CD14-positive monocyte (primary cell): ENCODE data around the gene PPP2R5B. TPM values are rescaled to one million over a fixed set of nuclear protein-coding genes. Genes with fewer than 3 reads are reported as not detected.

Experiments
- DNase-seq, 3 donors: peaks; one replicate each; pipeline ENCODE4 v3.0.0-alpha.2; 2011 to 2022
- H2AFZ ChIP-seq: 2 replicates; pipeline ENCODE4 v1.6.0; 2012; ENCODE audit warnings: mild to moderate bottlenecking, low read depth, low read length, inconsistent platforms; ENCODE audit not compliant: insufficient read depth, poor library complexity, severe bottlenecking
- H3K27ac ChIP-seq, 2 donors: 1 replicate in 1 of 2; 2 replicates in 1 of 2; pipeline ENCODE4 v1.5.1; 2012 to 2013; ENCODE audit warnings: low read length in 2 of 2, control low read depth in 1 of 2, inconsistent platforms in 1 of 2, low read depth in 1 of 2, mild to moderate bottlenecking in 1 of 2
- H3K27me3 ChIP-seq, 2 donors: one replicate each; pipeline versions ENCODE4 v1.6.0 to v1.6.1; 2011 to 2013; ENCODE audit warnings: low read length in 2 of 2; ENCODE audit not compliant: control insufficient read depth in 2 of 2, insufficient read depth in 2 of 2
- H3K36me3 ChIP-seq, 2 donors: replicated peaks in 1 of 2; 1 replicate in 1 of 2; 2 replicates in 1 of 2; pipeline versions ENCODE4 v1.5.1 to v1.6.1; 2012 to 2013; ENCODE audit warnings: low read length in 2 of 2, control low read depth in 1 of 2, inconsistent platforms in 1 of 2, mild to moderate bottlenecking in 1 of 2; ENCODE audit not compliant: insufficient read depth in 2 of 2, control insufficient read depth in 1 of 2
- H3K4me1 ChIP-seq, 2 donors: 1 replicate in 1 of 2; 2 replicates in 1 of 2; pipeline versions ENCODE4 v1.5.1 to v1.6.1; 2012 to 2013; ENCODE audit warnings: low read length in 2 of 2, control low read depth in 1 of 2, inconsistent platforms in 1 of 2, mild to moderate bottlenecking in 1 of 2, moderate library complexity in 1 of 2; ENCODE audit not compliant: insufficient read depth in 2 of 2, control insufficient read depth in 1 of 2
- H3K4me2 ChIP-seq: replicated peaks from 2 replicates; pipeline ENCODE3; 2012; ENCODE audit warnings: low read length, moderate library complexity, mild to moderate bottlenecking; ENCODE audit not compliant: poor library complexity, severe bottlenecking; ENCODE audit errors: extremely low read depth
- H3K4me3 ChIP-seq, 3 experiments: fragments of 200-600 bp in 1 of 3; sonication (generic) in 1 of 3; replicated peaks in 1 of 3; 1 replicate in 2 of 3; 2 replicates in 1 of 3; pipeline ENCODE4 v1.5.1; 2011 to 2013; ENCODE audit warnings: low read length in 3 of 3, mild to moderate bottlenecking in 3 of 3, control low read depth in 2 of 3, low read depth in 2 of 3, inconsistent platforms in 1 of 3, moderate library complexity in 1 of 3
- H3K79me2 ChIP-seq: 2 replicates; pipeline ENCODE4 v1.6.0; 2012; ENCODE audit warnings: mild to moderate bottlenecking, control low read depth, inconsistent platforms, low read length, moderate library complexity; ENCODE audit not compliant: insufficient read depth
- H3K9ac ChIP-seq: 2 replicates; pipeline ENCODE4 v1.6.0; 2017; ENCODE audit warnings: low read length, mild to moderate bottlenecking; ENCODE audit not compliant: insufficient read depth, poor library complexity, severe bottlenecking
- H3K9me3 ChIP-seq, 2 donors: replicated peaks in 1 of 2; 1 replicate in 1 of 2; 2 replicates in 1 of 2; pipeline versions ENCODE4 v1.5.1 to v1.6.1; 2012 to 2013; ENCODE audit warnings: low read length in 2 of 2, control low read depth in 1 of 2; ENCODE audit not compliant: control insufficient read depth in 1 of 2, insufficient read depth in 1 of 2
- H4K20me1 ChIP-seq: 2 replicates; pipeline ENCODE4 v1.6.0; 2012; ENCODE audit warnings: mild to moderate bottlenecking, low read length, control low read depth, moderate library complexity; ENCODE audit not compliant: insufficient read depth
- H3K27ac Mint-ChIP-seq, 7 donors: one replicate each; pipeline ENCODE4 v1.8.0; 2020; ENCODE audit warnings: mild to moderate bottlenecking in 7 of 7, mixed read lengths in 7 of 7, moderate library complexity in 6 of 7, inconsistent platforms in 2 of 7
- H3K27me3 Mint-ChIP-seq, 3 donors: one replicate each; pipeline ENCODE4 v1.8.0; 2021 to 2022; ENCODE audit warnings: low read depth in 3 of 3, mild to moderate bottlenecking in 3 of 3, mixed read lengths in 3 of 3, moderate library complexity in 3 of 3, inconsistent platforms in 1 of 3
- H3K36me3 Mint-ChIP-seq, 2 donors: one replicate each; pipeline ENCODE4 v1.8.0; 2020; ENCODE audit warnings: mixed read lengths in 2 of 2, inconsistent platforms in 1 of 2, mild to moderate bottlenecking in 1 of 2
- H3K4me1 Mint-ChIP-seq: one replicate; pipeline ENCODE4 v1.8.0; 2020; ENCODE audit warnings: mild to moderate bottlenecking, mixed read lengths
- H3K4me3 Mint-ChIP-seq, 2 donors: one replicate each; pipeline ENCODE4 v1.8.0; 2020; ENCODE audit warnings: mild to moderate bottlenecking in 2 of 2, mixed read lengths in 2 of 2, moderate library complexity in 1 of 2
- H3K9me3 Mint-ChIP-seq, 7 donors: one replicate each; pipeline ENCODE4 v1.8.0; 2020 to 2022; ENCODE audit warnings: mixed read lengths in 7 of 7, mild to moderate bottlenecking in 6 of 7, moderate library complexity in 6 of 7, inconsistent platforms in 2 of 7
- WGBS: methylation state at CpG from one replicate; pipeline ENCODE4 v1.1.5; 2013; ENCODE audit warnings: missing lambda C conversion rate; ENCODE audit not compliant: insufficient coverage; 5-methylcytosine and 5-hydroxymethylcytosine counted together
- intact Hi-C, 2 donors: fragments of 100-400 bp; cut with micrococcal nuclease; formaldehyde crosslinking; loops; one replicate each; pipeline versions ENCODE4 v1.15.0 to v1.15.1; 2023
- polyA plus RNA-seq, 3 donors: library from polyadenylated mRNA; depleted of rRNA in 1 of 3; unstranded in 2 of 3; stranded (reverse) in 1 of 3; fragments of 300-500 nt in 2 of 3; fragments of >200 nt in 1 of 3; fragmentation: Illumina TruSeq in 2 of 3; gene quantifications; 1 replicate in 2 of 3; 2 replicates in 1 of 3; pipeline ENCODE4 v1.2.3, GENCODE V29; 2012 to 2021
- TF ChIP-seq, protein P1 (sequence below): fragments of 200-600 bp; IDR thresholded peaks from one replicate; pipeline ENCODE4 v1.8.0; 2022; ENCODE audit warnings: antibody characterized with exemption, mild to moderate bottlenecking

Gene PPP2R5B
- polyA plus RNA-seq, 3 donors: 9.0 to 26.7 (median 9.4) TPM

GRCh38 chr11:64909653-64910343 is 14.7 kb upstream of the PPP2R5B start:
- Histone ChIP-seq H3K4me1 (no peaks in the 10 kb centered on the region), H4K20me1 (peaks cover 11% of the 10 kb centered on the region), H3K27me3 (no peaks in the 10 kb centered on the region), H3K27ac (no peak overlapping the region), H3K9ac (no peak overlapping the region), H2AFZ (no peak overlapping the region), H3K4me3 (no peak overlapping the region), H3K4me2 (no peak overlapping the region), H3K36me3 (peaks cover 87 to 99% of the 10 kb centered on the region in 2 donors), H3K79me2 (no peaks in the 10 kb centered on the region), H3K9me3 (no peaks in the 10 kb centered on the region)
- Mint-ChIP-seq H3K4me1 (peaks cover 2% of the 10 kb centered on the region), H3K27ac (peak overlapping the region in 1 of 7 donors; percentile 41), H3K27me3 (peaks cover 0 to 2% (median 0%) of the 10 kb centered on the region in 3 donors), H3K36me3 (peaks cover 77 to 95% of the 10 kb centered on the region in 2 donors), H3K4me3 (no peak overlapping the region), H3K9me3 (no peaks in the 10 kb centered on the region)
- no peak for DNase-seq
- WGBS: 95% methylated on average over 33 of the region's 39 CpGs
- TF ChIP-seq, protein P1, sequence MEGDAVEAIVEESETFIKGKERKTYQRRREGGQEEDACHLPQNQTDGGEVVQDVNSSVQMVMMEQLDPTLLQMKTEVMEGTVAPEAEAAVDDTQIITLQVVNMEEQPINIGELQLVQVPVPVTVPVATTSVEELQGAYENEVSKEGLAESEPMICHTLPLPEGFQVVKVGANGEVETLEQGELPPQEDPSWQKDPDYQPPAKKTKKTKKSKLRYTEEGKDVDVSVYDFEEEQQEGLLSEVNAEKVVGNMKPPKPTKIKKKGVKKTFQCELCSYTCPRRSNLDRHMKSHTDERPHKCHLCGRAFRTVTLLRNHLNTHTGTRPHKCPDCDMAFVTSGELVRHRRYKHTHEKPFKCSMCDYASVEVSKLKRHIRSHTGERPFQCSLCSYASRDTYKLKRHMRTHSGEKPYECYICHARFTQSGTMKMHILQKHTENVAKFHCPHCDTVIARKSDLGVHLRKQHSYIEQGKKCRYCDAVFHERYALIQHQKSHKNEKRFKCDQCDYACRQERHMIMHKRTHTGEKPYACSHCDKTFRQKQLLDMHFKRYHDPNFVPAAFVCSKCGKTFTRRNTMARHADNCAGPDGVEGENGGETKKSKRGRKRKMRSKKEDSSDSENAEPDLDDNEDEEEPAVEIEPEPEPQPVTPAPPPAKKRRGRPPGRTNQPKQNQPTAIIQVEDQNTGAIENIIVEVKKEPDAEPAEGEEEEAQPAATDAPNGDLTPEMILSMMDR: no peak
- intact Hi-C loops: no loop called here

GRCh38 chr11:64910451-64911093 is 13.9 kb upstream of the PPP2R5B start:
- 97% methylated on average over 27 of the region's 27 CpGs for WGBS
- no peak for DNase-seq
- Histone ChIP-seq H3K36me3 (peaks cover 81 to 91% of the 10 kb centered on the region in 2 donors), H3K4me1 (peaks cover 4 to 6% of the 10 kb centered on the region in 2 donors), H3K4me2 (no peak overlapping the region), H2AFZ (no peak overlapping the region), H3K9me3 (no peaks in the 10 kb centered on the region), H3K4me3 (no peak overlapping the region), H3K27me3 (no peaks in the 10 kb centered on the region), H3K9ac (no peak overlapping the region), H3K27ac (no peak overlapping the region), H3K79me2 (peaks cover 6% of the 10 kb centered on the region), H4K20me1 (peaks cover 19% of the 10 kb centered on the region)
- intact Hi-C loops: no loop called here
- H3K27me3 Mint-ChIP-seq: peaks cover 0 to 2% (median 0%) of the 10 kb centered on the region in 3 donors
- H3K36me3 Mint-ChIP-seq: peaks cover 70 to 87% of the 10 kb centered on the region in 2 donors
- peak overlapping the region in 3 of 7 donors; percentile 41 to 58 (median 42) for H3K27ac Mint-ChIP-seq
- peaks cover 8% of the 10 kb centered on the region for H3K4me1 Mint-ChIP-seq
- TF ChIP-seq, protein P1: no peak
- H3K4me3 Mint-ChIP-seq: no peak overlapping the region
- H3K9me3 Mint-ChIP-seq: no peaks in the 10 kb centered on the region
